Fibroblast of villous mesenchyme (primary cell): Measurements from ENCODE around the gene LAS1L. TPM values are rescaled to one million over a fixed set of nuclear protein-coding genes. Genes with fewer than 3 reads are reported as not detected.

Source experiments
- DNase-seq: peaks from one replicate; pipeline ENCODE4 v3.0.0-alpha.2; 2010; ENCODE audit warnings: low read depth
- H3K4me3 ChIP-seq: 2 replicates; pipeline ENCODE4 v1.5.1; 2011; ENCODE audit warnings: low read depth, mild to moderate bottlenecking, low read length
- CTCF ChIP-seq: IDR thresholded peaks from 2 replicates; pipeline ENCODE4 v1.5.1; 2012; ENCODE audit warnings: low read depth, mild to moderate bottlenecking, low read length; ENCODE audit not compliant: insufficient read depth
- total RNA-seq: library from RNA; depleted of rRNA; stranded (reverse); fragments of >200 nt; gene quantifications from 2 replicates; pipeline ENCODE4 v1.2.3, GENCODE V29; 2012

Gene LAS1L
- total RNA-seq, 1 donor: 15.5 TPM

GRCh38 chrX:65517923-65518322, 16.7 kb downstream of the LAS1L start:
- no peak for TF ChIP-seq CTCF
- H3K4me3 ChIP-seq: no peak overlapping the region
- no peak for DNase-seq

GRCh38 chrX:65516756-65517155, 17.8 kb downstream of the LAS1L start:
- TF ChIP-seq CTCF: no peak
- DNase-seq: no peak

GRCh38 chrX:65513610-65514009, 21.0 kb downstream of the LAS1L start:
- no peak for DNase-seq
- no peak for TF ChIP-seq CTCF
- no peak overlapping the region for H3K4me3 ChIP-seq

More at GRCh38 chrX:65516756-65517155, 17.8 kb downstream of the LAS1L start:
- H3K4me3 ChIP-seq: no peak overlapping the region

- no peak overlapping the region for H3K4me3 ChIP-seq
- TF ChIP-seq CTCF: no peak
- DNase-seq: no peak
These were observed 25.2 kb downstream of the LAS1L start for GRCh38 chrX:65509400-65509799.

- no peak for TF ChIP-seq CTCF
- H3K4me3 ChIP-seq: no peak overlapping the region
- no peak for DNase-seq
These were observed 25.7 kb downstream of the LAS1L start for GRCh38 chrX:65508851-65509250.

- no peak overlapping the region for H3K4me3 ChIP-seq
- no peak for DNase-seq
- no peak for TF ChIP-seq CTCF
These were observed 32.0 kb downstream of the LAS1L start for GRCh38 chrX:65502618-65503017.

- no peak overlapping the region for H3K4me3 ChIP-seq
- DNase-seq: no peak
- TF ChIP-seq CTCF: no peak
These were observed 41.2 kb downstream of the LAS1L start for GRCh38 chrX:65493431-65493830.
